Stomach smooth muscle (tissue), 2 donors: ENCODE measurements around the gene ZNF629.

Source experiments
- H3K27ac ChIP-seq: one replicate; pipeline ENCODE4 v1.7.0; 2013; ENCODE audit warnings: mild to moderate bottlenecking, low read length, inconsistent platforms
- H3K27me3 ChIP-seq, 2 donors: one replicate each; pipeline ENCODE4 v1.7.0; 2013; ENCODE audit warnings: low read length in 2 of 2; ENCODE audit not compliant: insufficient read depth in 2 of 2, control insufficient read depth in 1 of 2
- H3K36me3 ChIP-seq, 2 donors: one replicate each; pipeline ENCODE4 v1.7.0; 2013; ENCODE audit warnings: low read length in 2 of 2; ENCODE audit not compliant: control insufficient read depth in 2 of 2, insufficient read depth in 2 of 2
- H3K4me1 ChIP-seq: one replicate; pipeline ENCODE4 v1.7.0; 2013; ENCODE audit warnings: low read length; ENCODE audit not compliant: control insufficient read depth, insufficient read depth
- H3K4me3 ChIP-seq, 2 donors: one replicate each; pipeline ENCODE4 v1.7.0; 2013; ENCODE audit warnings: low read length in 2 of 2
- H3K9ac ChIP-seq, 2 donors: one replicate each; pipeline ENCODE4 v1.7.0; 2013; ENCODE audit warnings: low read length in 2 of 2, mild to moderate bottlenecking in 1 of 2
- H3K9me3 ChIP-seq, 2 donors: one replicate each; pipeline ENCODE4 v1.7.0; 2013; ENCODE audit warnings: low read length in 2 of 2; ENCODE audit not compliant: control insufficient read depth in 2 of 2
- donor health status: healthy.
- donor health status: Pancreatic carcinoma.

The ZNF629 gene

GRCh38 chr16:30766206-30766932 is 20.6 kb downstream of the ZNF629 start:
- Histone ChIP-seq H3K9me3 (no peaks in the 10 kb centered on the region), H3K36me3 (peaks cover 57 to 70% of the 10 kb centered on the region in 2 donors), H3K9ac (no peak overlapping the region), H3K27ac (no peak overlapping the region), H3K4me3 (no peak overlapping the region), H3K4me1 (peaks cover 19% of the 10 kb centered on the region), H3K27me3 (no peaks in the 10 kb centered on the region)

- no peak overlapping the region for H3K9ac ChIP-seq
- H3K4me3 ChIP-seq = no peak overlapping the region
- H3K4me1 ChIP-seq = peaks cover 29% of the 10 kb centered on the region
- no peak overlapping the region for H3K27ac ChIP-seq
- H3K27me3 ChIP-seq = no peaks in the 10 kb centered on the region
- H3K9me3 ChIP-seq = no peaks in the 10 kb centered on the region
- peaks cover 53 to 59% of the 10 kb centered on the region in 2 donors for H3K36me3 ChIP-seq
These were observed 22.1 kb downstream of the ZNF629 start for GRCh38 chr16:30764816-30765465.

- Histone ChIP-seq H3K4me1 (peaks cover 29% of the 10 kb centered on the region), H3K27me3 (no peaks in the 10 kb centered on the region), H3K36me3 (peaks cover 46 to 53% of the 10 kb centered on the region in 2 donors), H3K27ac (no peak overlapping the region), H3K9ac (peak overlapping the region in 1 of 2 donors; percentile 93), H3K4me3 (no peak overlapping the region), H3K9me3 (no peaks in the 10 kb centered on the region)
These were observed 22.9 kb downstream of the ZNF629 start for GRCh38 chr16:30764086-30764485.

GRCh38 chr16:30762991-30763725 is 23.8 kb downstream of the ZNF629 start:
- Histone ChIP-seq H3K9ac (peak overlapping the region; percentile 93 to 96), H3K4me1 (peaks cover 29% of the 10 kb centered on the region), H3K27ac (peak overlapping the region; percentile 88), H3K9me3 (no peaks in the 10 kb centered on the region), H3K4me3 (peak overlapping the region; percentile 78 to 97), H3K36me3 (peaks cover 37 to 44% of the 10 kb centered on the region in 2 donors), H3K27me3 (no peaks in the 10 kb centered on the region)

- peaks cover 30 to 37% of the 10 kb centered on the region in 2 donors for H3K36me3 ChIP-seq
- H3K9ac ChIP-seq = peak within 1 kb of the TSS; percentile 93 to 96
These were observed 24.8 kb downstream of the ZNF629 start, which contains the start of the genes CFAP119 and RNF40 for GRCh38 chr16:30761928-30762902. CFAP119 (minus strand) TSS chr16:30762062; CDS start chr16:30761748, 314 bp downstream. RNF40 (plus strand) TSS chr16:30762322; CDS start chr16:30762546, 224 bp downstream.

GRCh38 chr16:30761427-30761927 is 25.5 kb downstream of the ZNF629 start:
- Histone ChIP-seq H3K9me3 (no peaks in the 10 kb centered on the region), H3K4me1 (peaks cover 29% of the 10 kb centered on the region), H3K9ac (peak overlapping the region; percentile 47 to 57), H3K4me3 (peak overlapping the region; percentile 78 to 97), H3K27ac (peak overlapping the region; percentile 88), H3K27me3 (no peaks in the 10 kb centered on the region), H3K36me3 (peaks cover 28 to 33% of the 10 kb centered on the region in 2 donors)

More at GRCh38 chr16:30761928-30762902, 24.8 kb downstream of the ZNF629 start, which contains the start of the genes CFAP119 and RNF40:
- peak within 1 kb of the TSS; percentile 88 for H3K27ac ChIP-seq
- peaks cover 29% of the 10 kb centered on the region for H3K4me1 ChIP-seq
- H3K9me3 ChIP-seq = no peaks in the 10 kb centered on the region
- no peaks in the 10 kb centered on the region for H3K27me3 ChIP-seq
- H3K4me3 ChIP-seq = peak within 1 kb of the TSS; percentile 78 to 97

GRCh38 chr16:30760577-30761426 is 26.2 kb downstream of the ZNF629 start:
- peak overlapping the region; percentile 78 to 97 for H3K4me3 ChIP-seq
- peak overlapping the region; percentile 47 to 57 for H3K9ac ChIP-seq
- peaks cover 29% of the 10 kb centered on the region for H3K4me1 ChIP-seq
- peaks cover 27 to 28% of the 10 kb centered on the region in 2 donors for H3K36me3 ChIP-seq
- peak overlapping the region; percentile 88 for H3K27ac ChIP-seq
- no peaks in the 10 kb centered on the region for H3K9me3 ChIP-seq
- H3K27me3 ChIP-seq = no peaks in the 10 kb centered on the region

- Histone ChIP-seq H3K27me3 (no peaks in the 10 kb centered on the region), H3K27ac (no peak overlapping the region), H3K4me1 (peaks cover 29% of the 10 kb centered on the region), H3K9ac (no peak overlapping the region), H3K4me3 (no peak overlapping the region), H3K9me3 (no peaks in the 10 kb centered on the region), H3K36me3 (peaks cover 21 to 23% of the 10 kb centered on the region in 2 donors)
These were observed 26.9 kb downstream of the ZNF629 start for GRCh38 chr16:30760001-30760559.

GRCh38 chr16:30758988-30759491 is 28.0 kb downstream of the ZNF629 start:
- Histone ChIP-seq H3K27me3 (no peaks in the 10 kb centered on the region), H3K9ac (no peak overlapping the region), H3K4me1 (peaks cover 25% of the 10 kb centered on the region), H3K27ac (no peak overlapping the region), H3K9me3 (no peaks in the 10 kb centered on the region), H3K4me3 (no peak overlapping the region), H3K36me3 (peaks cover 12 to 15% of the 10 kb centered on the region in 2 donors)
